ENCODE measurements around the gene CLPX.
"Not testable (repeated sequence)": the region's sequence is repeated elsewhere in the genome, so short reads cannot be mapped to it uniquely, and the experiment has no call there.

The CLPX gene

DNA sequence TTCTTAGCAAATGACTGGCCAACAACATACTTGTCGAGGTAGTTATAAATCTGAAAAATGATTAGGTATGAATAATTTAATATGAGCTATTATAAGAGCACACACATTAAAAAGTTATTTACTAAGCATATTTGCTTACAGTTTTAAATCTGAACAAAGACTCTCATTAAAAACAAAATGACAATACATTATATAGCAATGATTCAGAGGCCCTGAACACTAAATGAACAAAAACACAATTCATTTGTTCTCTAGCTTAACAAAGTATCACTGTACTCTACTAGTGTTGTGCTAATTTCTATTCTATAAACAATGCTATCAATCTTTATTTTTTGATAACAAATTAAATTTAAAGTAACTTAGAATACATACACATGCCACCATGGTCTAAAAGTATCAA lies 21.0 kb downstream of the CLPX start:
- DNase-seq, result no peak

DNA sequence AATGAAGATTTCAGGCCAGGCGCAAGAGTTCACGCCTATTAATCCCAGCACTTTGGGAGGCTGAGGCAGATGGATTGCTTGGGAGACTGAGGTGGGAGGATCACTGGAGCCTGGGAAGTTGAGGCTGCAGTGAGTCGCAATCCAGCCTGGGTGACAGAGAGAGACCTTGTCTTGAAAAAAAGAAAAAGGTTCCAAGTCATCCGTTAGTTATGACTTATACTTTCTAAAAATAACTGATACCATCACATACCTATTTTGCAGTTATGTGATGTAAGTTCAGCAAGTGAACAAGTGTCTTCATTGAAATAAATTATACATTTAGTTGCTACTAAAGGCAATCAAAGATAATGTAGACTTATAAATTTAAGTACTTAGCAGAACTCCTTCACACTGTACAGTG lies 22.1 kb downstream of the CLPX start:
- no peak for DNase-seq

DNA sequence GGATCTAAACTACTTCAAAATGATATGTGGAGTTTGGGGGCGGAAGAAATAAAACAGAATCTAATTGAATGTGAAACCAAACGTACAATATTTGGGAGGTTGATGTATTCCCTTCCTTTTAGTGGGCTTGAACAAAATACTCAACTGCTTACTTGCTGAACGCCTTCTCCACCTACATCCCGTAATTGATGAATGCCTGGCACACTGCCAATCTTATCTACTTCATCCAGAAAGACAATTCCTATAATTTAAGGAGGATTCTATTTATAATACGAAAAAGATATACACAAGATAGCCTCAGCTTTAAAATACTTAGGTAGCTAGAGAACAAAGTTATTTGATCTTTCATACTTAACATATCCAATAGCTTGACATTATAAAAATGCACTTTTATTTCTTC lies 28.4 kb downstream of the CLPX start:
- no peak for DNase-seq

DNA sequence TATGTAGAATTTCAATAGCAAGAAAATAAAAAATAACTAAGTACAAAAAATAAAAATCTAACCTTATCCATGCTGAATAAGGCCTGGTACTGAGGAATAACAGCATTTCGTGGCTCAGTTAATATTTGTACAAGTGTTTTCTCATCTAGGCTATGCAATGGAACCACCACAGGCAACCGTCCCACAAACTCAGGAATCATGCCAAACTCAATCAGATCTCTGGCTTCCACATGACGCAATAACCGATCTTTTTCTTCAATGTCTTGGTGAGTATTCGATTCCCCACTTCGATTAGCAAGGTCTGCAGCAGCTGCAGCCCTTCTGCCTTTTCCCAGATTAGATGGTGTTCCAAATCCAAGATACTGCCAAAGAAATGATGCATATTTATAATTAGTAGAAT lies 30.4 kb downstream of the CLPX start:
- no peak for DNase-seq

DNA sequence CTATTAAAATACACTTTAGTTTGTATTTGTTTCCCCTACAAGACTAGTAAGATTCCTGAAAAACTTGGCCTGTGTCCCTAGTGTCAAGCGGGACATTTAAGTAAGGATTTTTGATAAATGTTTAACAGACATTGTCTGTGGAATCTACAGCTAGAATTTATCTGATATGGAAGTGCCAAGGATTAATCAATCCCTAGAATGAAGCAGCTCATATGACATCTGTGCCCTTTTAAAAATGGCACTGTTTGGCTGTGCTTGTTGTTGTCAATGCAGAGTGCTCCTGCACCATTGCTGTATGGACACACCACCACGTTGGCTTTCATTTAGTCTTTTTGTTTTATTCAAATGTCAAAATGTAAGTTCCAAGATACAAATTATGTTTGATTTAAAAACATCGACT lies 37.2 kb downstream of the CLPX start:
- no peak for DNase-seq

DNA sequence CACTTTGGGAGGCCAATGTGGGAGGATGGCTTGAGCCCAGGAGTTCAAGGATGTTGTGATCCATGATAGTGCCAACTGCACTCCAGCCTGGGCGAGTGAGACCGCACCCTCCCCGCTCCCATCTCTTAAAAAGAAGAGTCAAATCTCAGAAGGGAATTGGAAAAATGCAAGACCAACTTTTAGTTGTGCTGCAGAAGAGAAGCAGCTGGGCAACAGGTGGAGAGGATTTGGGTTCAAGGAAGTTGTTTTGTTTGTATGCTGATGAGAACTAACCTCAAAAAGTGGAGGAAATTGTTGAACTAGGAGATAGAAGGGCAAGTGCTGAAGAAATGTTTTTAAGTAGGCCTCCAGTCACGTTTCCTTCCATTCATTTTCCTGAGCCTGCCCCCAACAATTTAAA lies 38.7 kb downstream of the CLPX start:
- no peak for DNase-seq

DNA sequence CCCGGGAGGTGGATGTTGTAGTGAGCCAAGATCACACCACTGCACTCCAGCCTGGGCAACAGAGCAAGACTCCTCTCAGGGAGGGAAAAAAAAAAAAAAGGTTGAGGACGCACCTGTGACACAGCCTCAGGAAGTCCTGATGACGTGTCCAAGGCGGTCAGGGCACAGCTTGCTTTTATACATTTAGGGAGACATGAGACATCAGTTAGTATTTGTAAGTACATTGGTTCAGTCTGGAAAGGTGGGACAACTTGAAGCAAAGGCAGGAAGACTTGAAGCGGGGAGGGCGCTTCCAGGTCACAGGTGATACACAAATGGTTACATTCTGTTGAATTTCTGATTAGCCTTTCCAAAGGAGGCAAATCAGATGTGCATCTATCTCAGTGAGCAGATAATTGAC lies 46.5 kb downstream of the CLPX start:
- not testable (repeated sequence) for DNase-seq

DNA sequence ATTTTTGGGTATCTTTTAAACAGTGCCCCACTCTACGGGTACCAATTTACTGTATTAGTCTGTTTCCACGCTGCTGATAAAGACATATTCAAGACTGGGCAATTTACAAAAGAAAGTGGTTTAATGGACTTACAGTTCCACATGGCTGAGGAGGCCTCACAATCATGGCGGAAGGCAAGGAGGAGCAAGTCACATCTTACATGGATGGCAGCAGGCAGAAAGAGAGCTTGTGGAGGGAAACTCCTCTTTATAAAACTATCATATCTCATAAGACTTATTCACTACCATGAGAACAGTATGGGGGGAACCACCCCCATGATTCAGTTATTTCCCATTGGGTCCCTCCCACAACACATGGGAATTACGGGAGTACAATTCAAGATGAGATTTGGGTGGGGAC lies 47.2 kb downstream of the CLPX start:
- not testable (repeated sequence) for DNase-seq

DNA sequence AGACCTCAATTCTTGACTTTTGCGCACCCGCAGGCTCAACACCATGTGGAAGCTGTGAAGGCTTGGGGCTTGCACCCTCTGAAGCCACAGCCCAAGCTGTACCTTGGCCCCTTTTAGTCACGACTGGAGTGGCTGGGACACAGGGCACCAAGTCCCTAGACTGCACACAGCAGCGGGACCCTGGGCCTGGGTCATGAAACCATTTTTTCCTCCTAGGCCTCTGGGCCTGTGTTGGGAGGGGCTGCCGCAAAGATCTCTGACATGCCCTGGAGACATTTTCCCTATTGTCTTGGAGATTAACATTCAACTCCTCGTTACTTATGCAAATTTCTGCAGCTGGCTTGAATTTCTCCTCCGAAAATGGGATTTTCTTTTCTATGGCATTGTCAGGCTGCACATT lies 48.1 kb downstream of the CLPX start:
- not testable (repeated sequence) for DNase-seq

DNA sequence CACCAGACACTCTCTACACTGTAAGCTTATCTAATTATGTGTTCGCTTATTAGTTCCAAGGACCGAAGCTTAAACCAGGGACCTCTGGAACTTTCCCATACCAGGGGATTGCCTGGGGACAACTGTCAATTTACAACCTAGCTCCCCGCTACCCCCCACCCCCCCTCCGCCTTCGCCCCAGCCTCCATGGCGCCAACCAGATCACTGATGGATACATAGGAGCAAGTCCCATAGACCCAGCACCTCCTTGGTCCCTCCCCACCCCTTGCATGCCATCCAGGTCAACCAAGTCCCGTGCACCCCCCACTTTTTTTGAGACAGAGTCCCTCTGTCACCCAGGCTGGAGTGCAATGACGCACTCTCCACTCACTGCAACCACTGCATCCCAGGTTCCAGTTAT lies 50.6 kb downstream of the CLPX start:
- no peak for DNase-seq

DNA sequence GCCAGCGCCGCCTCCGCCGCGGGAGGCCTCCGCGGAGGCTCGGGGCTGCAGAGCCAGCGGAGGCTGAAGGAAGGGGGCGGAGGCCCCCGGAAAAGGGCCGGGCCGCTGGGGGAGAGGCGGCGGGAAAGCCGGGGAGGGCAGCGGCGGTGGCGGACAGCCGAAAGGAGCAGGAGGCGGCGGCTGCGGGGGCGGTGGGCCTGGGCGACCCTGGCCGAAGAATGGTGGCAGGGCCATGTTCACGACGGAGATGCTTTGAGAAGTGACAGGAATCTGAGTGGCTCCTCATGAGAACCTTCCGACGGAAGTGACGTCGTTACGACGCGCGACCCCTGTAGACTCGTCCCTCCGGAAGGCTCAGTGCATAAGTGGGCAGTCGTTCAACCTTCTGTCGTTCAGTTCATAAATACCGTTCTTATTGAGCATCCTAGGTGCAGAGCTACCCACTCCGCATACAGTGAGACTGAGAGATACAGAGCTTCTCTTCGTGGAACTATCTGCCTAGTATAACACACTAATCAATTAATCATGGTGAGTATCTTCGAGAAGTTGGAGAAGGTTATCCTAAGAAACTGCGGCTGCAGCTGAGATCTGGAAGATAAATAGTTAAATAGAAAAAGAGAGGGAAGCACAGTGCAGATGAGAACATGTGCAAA lies 51.5 kb downstream of the CLPX start, which contains the start of gene PDCD7:
Gene PDCD7, minus strand, starts transcription at position 261 of the 653 bp plus-strand sequence. Its CDS starts 27 bp downstream, at position 234.
- DNase-seq, result peak; percentile 84

DNA sequence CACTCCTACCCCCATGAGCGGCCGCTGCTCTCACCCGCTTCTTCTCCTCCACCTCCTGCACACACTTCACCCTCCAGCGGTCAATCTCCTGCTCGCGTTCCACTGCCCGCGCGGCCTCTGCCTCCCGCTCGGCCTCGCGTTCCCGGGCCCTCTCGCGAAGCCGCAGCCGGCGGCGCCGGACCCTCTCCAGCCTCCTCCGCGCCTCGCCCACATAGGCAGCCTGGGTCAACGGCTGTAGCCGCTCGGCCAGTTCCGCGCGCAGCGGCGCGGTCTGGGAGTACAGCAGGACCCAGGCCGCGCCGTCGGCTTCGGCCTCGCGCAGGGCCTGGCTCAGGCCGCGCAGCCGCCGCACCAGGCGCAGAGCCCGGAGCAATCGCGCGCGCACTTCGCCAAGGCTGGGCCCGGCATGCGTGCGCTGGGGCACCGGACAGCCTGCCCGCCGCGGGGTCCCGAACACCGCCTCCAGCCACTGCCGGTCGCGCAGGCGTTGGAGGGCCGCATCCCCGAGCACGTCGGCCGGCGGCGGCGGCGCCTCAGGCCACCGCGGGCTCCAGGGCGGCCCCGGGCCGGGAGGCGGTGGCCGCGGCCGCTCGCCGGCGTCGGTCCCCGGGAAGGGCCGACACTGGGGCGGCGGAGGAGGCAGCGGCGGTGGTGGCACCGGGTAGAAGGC lies 52.1 kb downstream of the CLPX start:
- peak; percentile 11 for DNase-seq

DNA sequence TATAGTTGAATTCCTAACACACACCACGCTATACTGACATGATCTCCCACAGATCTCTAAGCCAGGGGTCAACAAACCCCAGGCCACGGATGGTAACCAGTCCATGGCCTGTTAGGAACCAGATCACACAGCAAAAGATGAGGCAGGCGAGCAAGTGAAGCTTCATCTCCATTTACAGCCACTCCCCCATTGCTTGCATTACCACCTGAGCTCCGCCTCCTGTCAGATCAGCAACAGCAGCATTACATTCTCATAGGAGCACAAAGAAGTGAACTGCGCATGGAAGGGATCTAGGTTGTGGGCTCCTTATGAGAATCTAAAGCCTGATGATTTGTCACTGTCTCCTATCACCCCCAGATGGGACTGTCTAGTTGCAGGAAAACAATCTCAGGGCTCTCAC lies 54.2 kb downstream of the CLPX start:
- DNase-seq, result no peak

DNA sequence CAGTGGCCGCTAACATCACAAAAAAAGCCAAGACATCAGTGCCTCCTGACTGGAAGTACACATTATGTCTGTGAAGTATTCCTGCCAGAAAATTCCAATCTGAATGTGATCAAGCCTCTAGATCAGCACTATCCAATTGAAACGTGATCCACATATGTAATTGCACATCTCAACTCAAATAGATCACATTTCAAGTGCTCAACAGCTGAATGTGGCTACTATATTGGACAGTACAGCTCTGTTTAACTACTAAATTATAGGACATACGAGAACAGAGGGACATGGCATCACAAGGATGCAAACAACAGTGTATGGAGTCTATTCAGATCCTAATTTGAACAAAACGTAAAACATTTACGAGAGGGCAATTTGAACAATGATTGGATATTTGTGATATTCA lies 69.6 kb downstream of the CLPX start:
- no peak for DNase-seq

DNA sequence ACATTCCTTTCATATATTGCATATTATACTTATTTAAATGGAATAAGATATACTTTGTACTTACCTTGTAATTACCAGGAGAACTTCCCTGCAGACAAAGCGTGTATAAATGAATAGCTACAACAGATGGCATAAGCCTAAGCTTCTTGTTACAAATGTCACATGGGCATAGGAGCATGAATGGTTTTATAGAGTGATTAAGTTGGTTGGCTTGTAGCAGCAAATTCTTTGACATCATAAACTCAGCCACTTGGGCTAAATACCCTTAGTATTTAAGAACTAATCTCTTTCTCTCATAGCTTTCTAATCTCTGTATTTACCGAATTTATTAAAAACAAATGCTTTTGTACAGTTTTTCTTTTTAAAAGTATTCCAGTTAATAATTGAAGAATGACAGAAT lies 70.1 kb downstream of the CLPX start, which contains the start of gene UBAP1L:
Gene UBAP1L, minus strand, starts transcription at position 115 of the 400 bp plus-strand sequence. CDS start 8,985 bp downstream, outside the sequence.
- no peak for DNase-seq

DNA sequence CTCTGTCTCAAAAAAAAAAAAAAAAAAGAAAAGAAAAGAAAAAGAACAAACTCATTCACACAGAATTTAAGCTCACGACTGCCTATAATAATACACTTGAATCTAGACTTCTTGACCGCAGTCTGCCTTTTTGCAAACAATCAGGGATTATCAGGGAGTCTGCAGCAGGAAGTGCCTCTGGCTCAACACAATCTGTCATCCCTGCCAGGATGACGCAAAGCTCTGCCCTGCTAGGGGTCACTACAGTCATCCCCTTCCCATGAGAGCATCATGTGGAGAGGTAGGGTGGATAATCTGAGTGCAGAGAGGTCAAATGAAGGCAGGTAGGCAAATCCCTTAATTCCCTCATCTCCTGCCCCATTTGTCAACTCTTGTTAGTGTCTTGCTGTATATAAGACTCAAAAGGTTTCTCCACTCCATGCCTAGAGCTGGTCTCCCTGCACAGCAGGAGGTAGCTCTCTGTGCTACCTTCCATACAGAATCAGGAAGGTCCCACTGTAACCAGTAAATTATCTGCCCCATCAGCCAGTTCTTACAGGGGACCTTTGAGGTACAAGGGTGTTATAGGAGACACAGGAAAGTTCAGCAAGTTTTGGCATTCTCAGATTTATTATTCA lies 74.4 kb downstream of the CLPX start:
- no peak for DNase-seq

DNA sequence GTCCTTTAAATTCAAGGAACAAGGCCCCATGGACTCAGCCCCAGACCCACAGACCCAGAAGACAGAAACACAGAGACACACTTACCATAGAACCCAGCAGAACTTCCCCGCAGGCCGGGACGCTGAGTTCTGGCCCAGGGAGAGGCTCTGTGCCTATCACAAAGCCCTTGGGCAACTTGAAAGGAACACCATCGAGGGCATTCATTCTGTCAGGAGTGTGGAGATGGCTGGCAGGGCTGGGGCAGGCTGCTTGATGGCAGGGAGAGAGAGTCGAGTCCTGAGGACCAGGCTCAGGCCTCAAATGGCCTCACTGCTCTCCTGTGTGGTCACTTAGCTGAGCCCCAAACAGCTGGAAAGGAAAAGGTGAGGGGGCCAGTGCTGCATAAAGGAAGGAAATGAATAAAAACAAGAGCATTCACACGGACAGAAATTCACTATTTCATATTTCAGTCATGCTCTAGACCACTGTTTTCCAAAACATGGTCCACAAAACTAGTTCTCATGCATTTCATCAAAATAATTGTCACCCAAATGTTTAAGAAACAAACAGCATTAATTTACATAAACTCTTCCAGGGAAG lies 79.0 kb downstream of the CLPX start:
- no peak for DNase-seq

DNA sequence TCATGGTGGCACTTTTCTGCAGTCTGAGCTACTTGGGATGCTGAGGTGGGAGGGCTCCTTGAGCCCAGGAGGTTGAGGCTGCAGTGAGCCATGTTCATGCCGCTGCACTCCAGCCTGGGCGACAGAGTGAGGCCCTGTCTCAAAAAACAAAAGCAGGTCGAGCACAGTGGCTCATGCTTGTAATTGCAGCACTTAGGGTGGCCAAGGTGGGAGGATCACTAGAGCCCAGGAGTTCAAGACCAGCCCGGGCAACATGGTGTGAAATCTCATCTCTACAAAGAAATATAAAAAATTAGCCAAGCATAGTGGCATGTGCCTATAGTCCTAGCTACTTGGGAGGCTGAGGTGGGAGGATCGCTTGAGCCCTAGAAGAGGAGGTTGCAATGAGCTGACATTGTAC lies 80.1 kb downstream of the CLPX start:
- no peak for DNase-seq

DNA sequence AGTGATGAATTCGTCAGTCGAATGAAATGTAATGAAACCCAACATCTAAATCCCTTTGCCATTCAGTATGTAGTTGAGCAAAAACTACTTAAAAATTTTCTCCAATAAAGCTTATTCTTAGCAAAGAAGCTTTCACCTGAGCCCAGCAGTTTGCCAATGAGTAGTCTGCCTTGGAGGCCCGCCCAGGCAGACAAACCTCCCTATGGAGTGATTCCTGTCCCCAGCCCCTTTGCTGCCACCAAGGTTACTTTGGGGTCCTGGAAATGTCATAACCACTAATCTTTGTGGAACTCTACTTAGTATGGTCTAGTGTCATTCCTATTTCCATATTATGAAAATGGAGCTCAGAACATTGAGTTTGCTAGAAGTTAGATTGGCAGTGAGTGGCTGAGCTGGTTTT lies 82.2 kb downstream of the CLPX start:
- no peak for DNase-seq

DNA sequence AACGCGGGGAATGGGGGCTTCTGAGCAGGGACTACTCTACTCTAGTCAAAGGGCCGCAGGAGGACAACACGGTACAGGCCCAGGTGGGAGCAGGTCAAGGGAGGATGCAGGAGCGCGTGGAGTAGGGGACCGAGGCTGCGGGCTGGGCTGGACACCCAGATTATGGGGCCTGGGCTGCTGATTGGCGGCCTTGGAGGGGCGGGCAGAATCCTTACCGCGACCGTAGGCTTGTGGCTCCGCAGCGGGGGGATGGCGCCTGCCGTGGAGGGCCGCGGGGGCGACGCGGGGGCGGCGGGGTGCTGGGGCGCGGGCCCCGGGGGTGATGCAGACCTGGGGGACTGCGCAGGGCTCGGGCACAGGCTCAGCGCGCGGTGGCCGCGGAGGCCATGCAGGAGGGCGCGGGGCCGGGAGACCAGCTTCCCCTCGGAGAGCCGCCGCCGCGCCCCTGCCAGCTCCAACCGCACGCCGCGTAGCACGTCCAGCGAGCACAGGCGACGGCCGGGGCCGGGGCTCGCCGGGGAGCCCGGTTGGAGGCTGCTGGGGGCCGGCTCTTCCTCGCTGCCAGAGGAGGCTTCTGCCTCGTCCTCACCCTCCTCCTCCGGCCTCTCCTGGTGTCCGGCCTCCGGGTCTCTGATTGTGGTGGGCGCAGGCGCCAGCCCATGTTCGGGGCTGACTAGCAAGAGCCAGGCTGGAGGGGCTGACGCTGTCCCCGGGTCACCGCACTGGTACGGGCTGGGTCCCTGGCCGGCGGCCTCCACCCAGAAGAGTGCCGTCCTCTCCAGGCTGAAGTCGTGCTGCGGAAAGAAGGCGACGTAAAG lies 83.0 kb downstream of the CLPX start:
- DNase-seq, result no peak

DNA sequence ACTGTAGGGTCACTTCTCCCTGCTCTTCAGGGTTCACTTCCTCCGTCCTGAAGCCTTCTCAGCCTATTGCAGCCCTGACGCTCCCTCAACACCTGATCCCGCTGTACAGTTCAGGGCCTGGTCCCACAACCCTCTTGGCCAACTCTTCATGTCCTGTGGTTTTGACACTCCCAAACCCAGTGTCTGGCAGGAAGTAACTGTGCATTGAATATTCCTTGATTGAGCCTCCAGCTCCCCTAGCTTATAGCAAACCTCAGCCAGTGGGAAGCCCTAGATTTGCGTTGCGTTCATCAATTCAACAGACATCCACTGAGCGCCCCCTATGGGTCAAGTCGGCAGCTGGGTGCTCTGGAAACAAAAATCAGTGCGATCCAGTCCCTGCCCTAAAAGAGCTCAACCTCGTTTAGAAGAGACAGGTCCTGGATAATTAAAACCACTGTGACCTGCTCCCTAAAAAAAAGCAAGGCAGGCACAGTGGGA lies 83.7 kb downstream of the CLPX start:
- peak; percentile 55 for DNase-seq

DNA sequence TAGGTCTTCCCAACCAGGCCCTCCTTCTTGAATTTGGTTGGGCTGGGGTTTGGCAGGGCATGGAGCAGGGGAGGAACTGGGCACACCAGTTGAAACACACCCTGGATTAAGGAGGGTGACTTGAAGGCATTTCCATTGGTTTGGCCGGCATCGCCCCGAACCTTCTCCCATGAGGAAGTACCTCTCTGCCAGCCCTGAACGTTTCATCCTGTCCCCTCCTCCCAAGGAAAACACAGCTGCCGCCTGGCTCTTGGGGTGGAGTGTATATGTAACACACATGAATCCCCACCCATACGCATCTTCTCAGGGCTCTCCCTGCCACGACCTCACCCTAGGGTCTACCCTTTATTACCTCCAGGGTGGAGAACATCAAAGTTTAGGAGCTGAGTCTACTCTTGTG lies 84.7 kb downstream of the CLPX start:
- no peak for DNase-seq

DNA sequence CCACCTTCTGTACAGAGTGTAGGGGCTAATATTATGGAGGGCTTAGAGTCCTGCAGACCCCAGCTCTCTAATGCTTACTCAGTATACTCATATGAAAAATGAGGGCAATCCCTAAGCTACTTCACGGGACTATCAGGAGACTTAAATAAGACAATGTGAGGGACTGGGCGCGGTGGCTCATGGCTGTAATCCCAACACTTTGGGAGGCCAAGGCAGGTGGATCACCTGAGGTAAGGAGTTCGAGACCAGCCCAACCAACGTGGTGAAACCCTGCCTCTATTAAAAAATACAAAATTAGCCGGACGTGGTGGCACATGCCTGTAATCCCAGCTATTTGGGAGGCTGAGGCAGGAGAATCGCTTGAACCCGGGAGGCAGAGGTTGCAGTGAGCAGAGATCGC lies 85.3 kb downstream of the CLPX start:
- not testable (repeated sequence) for DNase-seq

All from stimulated activated CD4-positive, alpha-beta T cell treated with anti-CD3 and anti-CD28 coated beads, Interleukin-4, amount 100 ng/mL, for 24 hours (primary cell).